Ishikawa (cell line): ENCODE results near the gene KLHL8.

Experiments used
- CEBPB ChIP-seq: IDR thresholded peaks from 2 replicates; pipeline ENCODE4 v1.6.1; 2012
- CREB1 ChIP-seq: IDR thresholded peaks from 2 replicates; pipeline ENCODE4 v1.6.1; 2012; ENCODE audit warnings: low read depth
- EGR1 ChIP-seq: IDR thresholded peaks from 2 replicates; pipeline ENCODE4 v1.6.1; 2012
- EP300 ChIP-seq: IDR thresholded peaks from 2 replicates; pipeline ENCODE4 v1.6.1; 2012; ENCODE audit warnings: borderline replicate concordance
- FOXM1 ChIP-seq: IDR thresholded peaks from 2 replicates; pipeline ENCODE4 v1.6.1; 2012; ENCODE audit warnings: low read depth, borderline replicate concordance
- MAX ChIP-seq: IDR thresholded peaks from 2 replicates; pipeline ENCODE4 v1.6.1; 2012
- NFIC ChIP-seq: IDR thresholded peaks from 2 replicates; pipeline ENCODE4 v1.6.1; 2012
- RAD21 ChIP-seq: IDR thresholded peaks from 2 replicates; pipeline ENCODE4 v1.6.1; 2012; ENCODE audit warnings: low read depth
- REST ChIP-seq: IDR thresholded peaks from 2 replicates; pipeline ENCODE4 v1.6.1; 2012; ENCODE audit warnings: low read depth, mild to moderate bottlenecking
- TAF1 ChIP-seq: IDR thresholded peaks from 2 replicates; pipeline ENCODE4 v1.6.1; 2012; ENCODE audit warnings: low read depth, mild to moderate bottlenecking
- TCF12 ChIP-seq: IDR thresholded peaks from 2 replicates; pipeline ENCODE4 v1.6.1; 2012; ENCODE audit warnings: low read depth
- TEAD4 ChIP-seq: IDR thresholded peaks from 2 replicates; pipeline ENCODE4 v1.6.1; 2012
- USF1 ChIP-seq: IDR thresholded peaks from 2 replicates; pipeline ENCODE4 v1.6.1; 2012

GRCh38 chr4:87235020-87235671, 14.7 kb upstream of the KLHL8 start:
- TF ChIP-seq CREB1, result no peak
- TF ChIP-seq EP300, result no peak
- TF ChIP-seq RAD21, result no peak
- TF ChIP-seq TEAD4, result no peak
- no peak; the same call in 1 of the 2 replicates for TF ChIP-seq MAX
- no peak for TF ChIP-seq REST
- no peak for TF ChIP-seq CEBPB
- TF ChIP-seq TAF1, result no peak
- no peak for TF ChIP-seq FOXM1
- TF ChIP-seq TCF12, result no peak
- TF ChIP-seq EGR1, result no peak
- no peak for TF ChIP-seq USF1
- TF ChIP-seq NFIC, result no peak
